Stomach (tissue), 9 donors: ENCODE results near the gene DIRAS1. TPM values are rescaled to one million over a fixed set of nuclear protein-coding genes. Genes with fewer than 3 reads are reported as not detected.
A peak's percentile ranks its signal among the peaks of the same experiment; 100 is the strongest.

ENCODE experiments used
- DNase-seq, 2 donors: peaks; one replicate each; pipeline versions ENCODE4 v3.0.0 to v3.0.0-alpha.2; 2013 to 2019
- H3K27ac ChIP-seq, 5 donors: fragments of 200-600 bp in 4 of 5; sonication (generic) in 4 of 5; one replicate each; pipeline ENCODE4 v1.5.1; 2013 to 2019; ENCODE audit warnings: mild to moderate bottlenecking in 1 of 5, moderate library complexity in 1 of 5
- H3K27me3 ChIP-seq, 3 donors: fragments of 200-600 bp; sonication (generic); one replicate each; pipeline ENCODE4 v1.5.1; 2017 to 2019; ENCODE audit warnings: mixed run types in 1 of 3
- H3K36me3 ChIP-seq, 4 donors: fragments of 200-600 bp; sonication (generic); 1 replicate in 3 of 4; 2 replicates in 1 of 4; pipeline ENCODE4 v1.5.1; 2016 to 2019
- H3K4me1 ChIP-seq, 4 donors: fragments of 200-600 bp; sonication (generic); one replicate each; pipeline ENCODE4 v1.5.1; 2016 to 2019
- H3K4me3 ChIP-seq, 4 donors: fragments of 200-600 bp; sonication (generic) in 3 of 4; one replicate each; pipeline ENCODE4 v1.5.1; 2016 to 2019; ENCODE audit warnings: mild to moderate bottlenecking in 1 of 4
- H3K9me3 ChIP-seq, 4 donors: fragments of 200-600 bp; sonication (generic); one replicate each; pipeline ENCODE4 v1.5.1; 2016 to 2019
- EP300 ChIP-seq: sonication (generic); formaldehyde crosslinking; IDR thresholded peaks from one replicate; pipeline ENCODE4 v1.6.1; 2017; ENCODE audit warnings: antibody characterized with exemption
- POLR2A ChIP-seq, 4 donors: fragments of 450-650 bp; IDR thresholded peaks; one replicate each; pipeline ENCODE4 v1.6.1; 2016; ENCODE audit warnings: antibody characterized with exemption in 4 of 4, control low read depth in 2 of 4, mild to moderate bottlenecking in 1 of 4, moderate library complexity in 1 of 4
- POLR2AphosphoS5 ChIP-seq, 3 donors: sonication (generic); formaldehyde crosslinking; IDR thresholded peaks; one replicate each; pipeline ENCODE4 v1.6.1; 2016; ENCODE audit warnings: antibody characterized with exemption in 3 of 3
- WGBS, 5 donors: extraction: QIAGEN DNeasy Blood & Tissue Kit in 3 of 5; methylation state at CpG; one replicate each; pipeline versions ENCODE4 v1.1.5 to v1.1.7; 2013 to 2018; 5-methylcytosine and 5-hydroxymethylcytosine counted together
- intact Hi-C: fragments of 100-400 bp; cut with DNase I; formaldehyde crosslinking; loops from one replicate; pipeline ENCODE4 v1.15.1; 2023; ENCODE audit warnings: low total_unique reads
- polyA plus RNA-seq, 3 donors: library from polyadenylated mRNA; stranded (reverse); fragments of 200-250 nt; gene quantifications; one replicate each; pipeline ENCODE4 v1.2.3, GENCODE V29; 2013
- total RNA-seq, 5 donors: library from RNA; depleted of rRNA; stranded (reverse); fragments of >200 nt; gene quantifications; one replicate each; pipeline versions ENCODE4 v1.1.0 to v1.2.3, GENCODE V29; 2014 to 2016
- TF ChIP-seq, protein P1 (sequence below), 7 experiments: fragments of 450-650 bp in 4 of 7; fragments of 200-600 bp in 3 of 7; sonication (generic) in 3 of 7; IDR thresholded peaks; one replicate each; pipeline ENCODE4 v1.5.1; 2016 to 2019; ENCODE audit warnings: antibody characterized with exemption in 7 of 7, control low read depth in 2 of 7, mild to moderate bottlenecking in 1 of 7
- donor health status: healthy with polysubstance abuse.
- donor health status: Bipolar disorder and iron deficiency.
- donor health status: healthy.

Gene DIRAS1
- total and polyA plus RNA-seq, 8 donors = 0.73 to 8.4 (median 2.1) TPM; not detected in 1

DNA sequence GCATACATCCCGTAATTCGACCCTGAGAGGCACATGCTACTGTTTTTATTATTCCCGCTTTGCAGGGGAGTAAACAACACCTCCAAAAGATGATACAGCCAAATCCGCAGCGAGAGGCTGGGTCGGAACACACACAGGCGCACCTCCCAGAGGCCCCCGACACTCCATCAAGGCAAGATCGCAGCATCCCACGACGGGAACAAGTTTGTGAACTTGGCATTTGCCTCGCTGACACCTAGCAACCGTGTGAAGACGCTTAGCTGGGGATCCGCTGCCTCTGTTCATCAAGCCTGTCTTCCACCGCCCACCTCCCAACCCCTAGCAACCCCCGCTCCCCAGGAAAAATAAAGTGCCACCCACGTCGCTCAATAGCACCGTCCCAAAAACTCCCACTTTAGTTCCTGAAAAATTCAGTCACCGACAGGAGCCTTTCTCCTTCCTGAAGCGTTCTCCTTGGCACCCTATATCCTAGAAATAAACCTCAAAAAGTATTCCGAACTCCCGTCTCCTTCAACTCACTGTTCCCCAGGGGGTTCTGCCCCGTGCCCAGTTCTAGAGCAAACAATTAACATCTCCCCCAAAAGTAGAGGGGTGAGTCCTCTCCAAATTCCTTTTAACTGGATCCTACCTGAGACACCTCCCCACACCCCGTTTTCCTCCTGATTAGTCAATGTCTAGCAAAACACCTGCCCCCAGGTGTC, 20.4 kb downstream of the DIRAS1 start:
- Histone ChIP-seq H3K9me3 (no peaks in the 10 kb centered on the region), H3K27me3 (no peaks in the 10 kb centered on the region), H3K4me3 (peak overlapping the region in 1 of 4 donors; percentile 13), H3K27ac (peak overlapping the region in 2 of 5 donors; percentile 26 to 79), H3K36me3 (no peaks in the 10 kb centered on the region), H3K4me1 (peaks cover 10 to 28% (median 23%) of the 10 kb centered on the region in 4 donors)
- WGBS, 5 donors = 34 to 49% (median 41%) methylated on average over 26 of the region's 26 CpGs
- no peak for TF ChIP-seq POLR2AphosphoS5 (IDR thresholded peaks at IDR 0.05)
- intact Hi-C loops = no loop called here
- no peak for DNase-seq

DNA sequence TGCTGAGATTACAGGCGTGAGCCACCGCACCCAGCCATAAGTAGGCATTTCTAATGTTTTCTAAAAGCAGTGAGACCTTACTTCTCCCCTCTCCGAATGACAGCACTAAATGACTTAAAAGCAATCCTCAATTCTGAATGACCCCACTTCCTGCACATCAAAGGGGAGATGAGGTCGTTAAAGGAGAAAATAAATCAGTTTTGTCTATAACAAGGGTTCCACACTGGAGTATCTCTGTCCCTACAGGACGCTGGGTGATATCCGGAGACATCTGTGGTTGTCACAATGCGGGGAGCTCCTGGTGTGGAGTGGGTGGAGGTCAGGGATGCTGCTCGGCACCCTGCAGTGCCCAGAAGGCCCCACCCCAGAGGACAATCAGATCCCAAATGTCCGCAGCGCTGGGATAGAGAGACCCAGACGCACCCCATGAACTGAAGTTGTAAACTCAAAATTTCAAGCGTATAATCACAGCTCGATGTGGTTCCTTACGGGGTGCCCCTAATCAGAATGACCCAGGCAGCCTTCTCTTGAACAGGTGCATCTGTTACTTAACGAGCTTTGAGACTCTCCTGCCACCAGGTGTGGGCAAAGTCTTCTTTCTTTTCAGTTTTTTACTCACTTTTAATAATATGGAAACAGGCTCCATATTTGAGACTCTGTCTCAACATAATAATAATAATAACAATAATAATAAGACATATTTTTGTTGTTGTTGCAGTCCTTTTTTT, 21.6 kb downstream of the DIRAS1 start:
- DNase-seq = no peak
- Histone ChIP-seq H3K4me1 (peaks cover 10 to 37% (median 27%) of the 10 kb centered on the region in 4 donors), H3K27me3 (no peaks in the 10 kb centered on the region), H3K27ac (no peak overlapping the region), H3K9me3 (no peaks in the 10 kb centered on the region), H3K36me3 (no peaks in the 10 kb centered on the region), H3K4me3 (no peak overlapping the region)
- TF ChIP-seq POLR2A (IDR thresholded peaks at IDR 0.05) (no peak), POLR2AphosphoS5 (IDR thresholded peaks at IDR 0.05) (no peak), EP300 (no peak)
- TF ChIP-seq, protein P1, sequence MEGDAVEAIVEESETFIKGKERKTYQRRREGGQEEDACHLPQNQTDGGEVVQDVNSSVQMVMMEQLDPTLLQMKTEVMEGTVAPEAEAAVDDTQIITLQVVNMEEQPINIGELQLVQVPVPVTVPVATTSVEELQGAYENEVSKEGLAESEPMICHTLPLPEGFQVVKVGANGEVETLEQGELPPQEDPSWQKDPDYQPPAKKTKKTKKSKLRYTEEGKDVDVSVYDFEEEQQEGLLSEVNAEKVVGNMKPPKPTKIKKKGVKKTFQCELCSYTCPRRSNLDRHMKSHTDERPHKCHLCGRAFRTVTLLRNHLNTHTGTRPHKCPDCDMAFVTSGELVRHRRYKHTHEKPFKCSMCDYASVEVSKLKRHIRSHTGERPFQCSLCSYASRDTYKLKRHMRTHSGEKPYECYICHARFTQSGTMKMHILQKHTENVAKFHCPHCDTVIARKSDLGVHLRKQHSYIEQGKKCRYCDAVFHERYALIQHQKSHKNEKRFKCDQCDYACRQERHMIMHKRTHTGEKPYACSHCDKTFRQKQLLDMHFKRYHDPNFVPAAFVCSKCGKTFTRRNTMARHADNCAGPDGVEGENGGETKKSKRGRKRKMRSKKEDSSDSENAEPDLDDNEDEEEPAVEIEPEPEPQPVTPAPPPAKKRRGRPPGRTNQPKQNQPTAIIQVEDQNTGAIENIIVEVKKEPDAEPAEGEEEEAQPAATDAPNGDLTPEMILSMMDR (IDR thresholded peaks at IDR 0.05) = no peak
- intact Hi-C loops = no loop called here
- 84 to 87% (median 85%) methylated on average over 15 of the region's 15 CpGs for WGBS, 5 donors

DNA sequence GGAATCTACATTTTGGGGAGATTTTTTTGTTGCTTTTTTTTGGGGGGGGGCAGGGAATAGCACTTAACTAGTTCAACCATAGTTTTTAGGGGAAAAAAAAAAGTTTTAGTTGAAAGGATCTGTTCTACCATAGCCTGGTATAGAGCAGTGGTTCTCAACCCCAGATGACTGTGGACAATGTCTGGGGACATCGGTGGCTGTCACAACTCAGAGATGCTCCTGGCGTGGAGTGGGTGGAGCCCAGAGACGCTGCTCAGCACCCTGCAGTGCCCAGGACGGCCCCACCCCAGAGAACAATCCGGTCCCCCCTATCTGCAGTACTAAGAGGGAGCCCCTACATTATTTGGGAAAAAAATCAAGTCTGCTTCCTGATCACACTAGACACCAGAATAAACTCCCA, 27.0 kb downstream of the DIRAS1 start:
- TF ChIP-seq, protein P1 (IDR thresholded peaks at IDR 0.05) = no peak
- TF ChIP-seq EP300 = no peak
- DNase-seq = no peak
- intact Hi-C loops = no loop called here
- H3K4me1 ChIP-seq = peaks cover 0 to 11% (median 3%) of the 10 kb centered on the region in 4 donors
- no peaks in the 10 kb centered on the region for H3K27me3 ChIP-seq
- WGBS, 5 donors = 68 to 90% (median 82%) methylated on average over 5 of the region's 5 CpGs
- H3K27ac ChIP-seq = no peak overlapping the region
- H3K9me3 ChIP-seq = no peaks in the 10 kb centered on the region
- no peak overlapping the region for H3K4me3 ChIP-seq
- no peaks in the 10 kb centered on the region for H3K36me3 ChIP-seq

DNA sequence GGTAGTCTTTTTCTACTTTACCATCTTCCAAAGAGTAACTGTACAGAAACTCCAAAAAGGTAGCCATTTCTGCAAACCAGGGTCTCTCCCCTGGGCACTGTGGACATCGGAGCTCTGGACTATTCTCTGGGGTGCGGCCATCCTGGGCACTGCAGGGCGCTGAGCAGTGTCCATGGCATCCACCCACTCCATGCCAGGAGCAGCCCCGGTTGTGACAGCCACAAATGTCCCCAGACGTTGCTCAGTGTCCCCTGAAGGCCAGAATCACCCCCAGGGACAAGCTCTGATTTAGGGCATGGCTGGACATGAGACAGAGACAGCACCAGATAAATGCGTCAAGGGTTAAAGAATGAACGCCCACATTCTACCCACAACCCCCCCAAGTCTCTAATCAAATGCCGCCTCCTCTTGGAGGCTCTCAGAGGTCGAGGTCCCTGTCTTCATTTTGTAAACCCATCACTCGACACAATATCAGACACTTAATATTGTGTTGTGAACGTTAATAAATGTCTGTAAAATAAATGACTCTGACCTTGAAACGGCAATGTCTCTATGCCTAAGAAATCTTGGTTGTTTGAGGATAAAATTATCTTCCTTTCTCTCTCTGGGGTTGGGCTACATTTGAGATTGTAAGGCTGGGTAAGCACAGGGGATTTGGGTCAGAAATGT, 27.5 kb downstream of the DIRAS1 start:
- Histone ChIP-seq H3K27ac (no peak overlapping the region), H3K36me3 (no peaks in the 10 kb centered on the region), H3K27me3 (no peaks in the 10 kb centered on the region), H3K4me1 (peaks cover 0 to 11% (median 3%) of the 10 kb centered on the region in 4 donors), H3K9me3 (no peaks in the 10 kb centered on the region), H3K4me3 (no peak overlapping the region)
- no peak for DNase-seq
- intact Hi-C loops = no loop called here
- 49 to 61% (median 54%) methylated on average over 12 of the region's 12 CpGs for WGBS, 5 donors
- no peak for TF ChIP-seq POLR2A (IDR thresholded peaks at IDR 0.05)
- TF ChIP-seq POLR2AphosphoS5 (IDR thresholded peaks at IDR 0.05) = no peak
- TF ChIP-seq, protein P1 (IDR thresholded peaks at IDR 0.05) = no peak
